ENCODE data around the gene SPECC1.

The SPECC1 gene

DNA sequence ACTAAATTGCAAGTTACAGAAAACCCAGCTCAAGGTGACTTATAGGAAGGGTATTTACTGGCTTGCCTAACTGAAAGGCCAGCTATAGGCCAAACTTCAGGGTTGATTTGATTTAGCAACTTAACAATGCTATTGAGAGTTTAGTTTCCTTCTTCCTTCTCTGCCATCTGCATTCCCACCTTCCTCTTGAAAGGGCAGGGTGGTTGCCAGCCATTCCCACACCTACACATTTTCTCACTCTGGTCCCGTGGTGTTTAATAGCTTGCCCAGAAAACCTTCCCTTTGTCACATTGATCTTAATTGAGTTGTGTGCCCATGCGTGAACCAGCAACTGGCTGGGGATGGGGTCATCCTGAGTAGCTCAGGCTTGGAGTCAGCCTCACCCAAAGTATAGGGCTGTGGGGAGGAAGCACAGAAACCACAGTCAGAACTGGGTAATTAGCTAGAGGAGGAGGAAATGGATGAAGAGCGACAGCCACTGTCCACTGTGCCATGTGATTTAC lies 194.7 kb downstream of the SPECC1 start:
- TF ChIP-seq, protein P1, sequence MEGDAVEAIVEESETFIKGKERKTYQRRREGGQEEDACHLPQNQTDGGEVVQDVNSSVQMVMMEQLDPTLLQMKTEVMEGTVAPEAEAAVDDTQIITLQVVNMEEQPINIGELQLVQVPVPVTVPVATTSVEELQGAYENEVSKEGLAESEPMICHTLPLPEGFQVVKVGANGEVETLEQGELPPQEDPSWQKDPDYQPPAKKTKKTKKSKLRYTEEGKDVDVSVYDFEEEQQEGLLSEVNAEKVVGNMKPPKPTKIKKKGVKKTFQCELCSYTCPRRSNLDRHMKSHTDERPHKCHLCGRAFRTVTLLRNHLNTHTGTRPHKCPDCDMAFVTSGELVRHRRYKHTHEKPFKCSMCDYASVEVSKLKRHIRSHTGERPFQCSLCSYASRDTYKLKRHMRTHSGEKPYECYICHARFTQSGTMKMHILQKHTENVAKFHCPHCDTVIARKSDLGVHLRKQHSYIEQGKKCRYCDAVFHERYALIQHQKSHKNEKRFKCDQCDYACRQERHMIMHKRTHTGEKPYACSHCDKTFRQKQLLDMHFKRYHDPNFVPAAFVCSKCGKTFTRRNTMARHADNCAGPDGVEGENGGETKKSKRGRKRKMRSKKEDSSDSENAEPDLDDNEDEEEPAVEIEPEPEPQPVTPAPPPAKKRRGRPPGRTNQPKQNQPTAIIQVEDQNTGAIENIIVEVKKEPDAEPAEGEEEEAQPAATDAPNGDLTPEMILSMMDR (conservative IDR thresholded peaks at IDR 0.05): no peak
- H3K27ac ChIP-seq: no peak overlapping the region

DNA sequence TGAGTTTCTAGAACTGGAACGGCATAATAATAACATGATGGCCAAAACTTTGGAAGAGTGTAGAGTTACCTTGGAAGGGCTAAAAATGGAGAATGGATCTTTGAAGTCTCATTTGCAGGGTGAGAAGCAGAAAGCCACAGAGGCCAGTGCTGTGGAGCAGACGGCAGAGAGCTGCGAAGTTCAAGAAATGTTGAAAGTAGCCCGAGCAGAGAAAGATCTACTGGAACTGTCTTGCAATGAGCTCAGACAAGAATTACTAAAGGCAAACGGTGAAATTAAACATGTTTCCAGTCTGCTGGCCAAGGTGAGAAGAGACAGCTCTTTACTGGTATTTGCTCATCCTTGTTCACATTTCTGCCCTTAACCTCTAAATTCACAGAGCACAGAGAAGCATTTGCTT lies 196.4 kb downstream of the SPECC1 start:
- TF ChIP-seq, protein P1 (conservative IDR thresholded peaks at IDR 0.05): no peak
- H3K27ac ChIP-seq: peak overlapping the region; percentile 53

- peak overlapping the region; percentile 53 for H3K27ac ChIP-seq
Measured at GRCh38 chr17:20206068-20206467, 196.9 kb downstream of the SPECC1 start.

GRCh38 chr17:20206591-20206990 lies 197.4 kb downstream of the SPECC1 start:
- peak overlapping the region; percentile 53 for H3K27ac ChIP-seq
- TF ChIP-seq, protein P1 (conservative IDR thresholded peaks at IDR 0.05): no peak

More at GRCh38 chr17:20206068-20206467, 196.9 kb downstream of the SPECC1 start:
- TF ChIP-seq, protein P1 (conservative IDR thresholded peaks at IDR 0.05): no peak

GRCh38 chr17:20207262-20207985 lies 198.3 kb downstream of the SPECC1 start:
- peak overlapping the region; percentile 53 for H3K27ac ChIP-seq
- TF ChIP-seq, protein P1 (conservative IDR thresholded peaks at IDR 0.05): no peak

- TF ChIP-seq, protein P1 (conservative IDR thresholded peaks at IDR 0.05): no peak
- H3K27ac ChIP-seq: no peak overlapping the region
Measured at GRCh38 chr17:20208717-20209116, 199.6 kb downstream of the SPECC1 start.

DNA sequence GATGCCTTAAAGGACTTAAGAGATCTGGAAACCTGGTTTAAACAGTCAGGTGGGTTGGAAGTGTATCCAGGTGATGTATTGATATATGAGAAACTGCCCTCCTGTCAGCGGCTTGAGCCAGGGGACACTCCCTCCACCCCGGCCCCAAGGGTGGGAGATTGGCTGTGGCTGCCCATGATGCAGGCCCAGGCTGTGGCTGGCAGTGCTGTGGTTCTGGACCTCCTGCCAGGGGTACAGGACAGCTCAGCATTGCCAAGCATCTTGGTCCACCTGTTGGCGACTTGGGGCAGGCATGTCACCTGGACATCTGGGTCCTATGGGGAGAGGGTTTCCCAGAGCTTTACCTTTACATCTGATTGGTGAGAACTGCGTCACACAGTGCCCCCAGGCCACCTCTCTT lies 201.0 kb downstream of the SPECC1 start:
- TF ChIP-seq, protein P1 (conservative IDR thresholded peaks at IDR 0.05): no peak
- H3K27ac ChIP-seq: no peak overlapping the region

Measured in VCaP (cell line).